ENCODE results near the gene TMTC4. TPM values are rescaled to one million over a fixed set of nuclear protein-coding genes. Genes with fewer than 3 reads are reported as not detected.

Gene TMTC4
- total RNA-seq, 2 experiments from 2014 or later: 15.2 to 16.8 TPM

DNA sequence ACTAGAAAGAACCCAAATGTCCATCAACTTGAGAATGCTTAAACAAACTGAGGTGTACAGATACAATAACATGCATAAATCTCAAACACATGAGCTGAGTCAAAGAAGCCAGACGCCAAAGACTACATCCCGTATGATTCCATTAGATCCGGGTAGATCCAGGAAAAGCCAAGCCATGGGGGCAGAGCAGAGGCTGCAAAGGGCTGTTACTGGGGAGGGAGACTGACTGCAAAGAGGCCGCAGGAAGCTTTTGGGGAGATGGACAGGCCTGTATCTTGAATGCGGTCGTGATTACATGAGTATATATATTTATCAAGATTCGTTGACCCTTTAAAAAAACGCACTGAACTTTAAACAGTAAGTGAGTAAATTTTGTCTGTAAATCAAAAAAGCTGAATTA lies 114.7 kb downstream of the TMTC4 start:
- POLR2A ChIA-PET: no interaction called here
- CTCF ChIA-PET: no interaction called here

Other genes with a start within 250 kb of the TMTC4 start
- 1 to 10 TPM; 3.8 to 4.2 TPM for gene GGACT, start 86.0 kb downstream of the TMTC4 start, total RNA-seq